Heart left ventricle (tissue), 16 donors: ENCODE results near the gene MYOZ3. TPM values are rescaled to one million over a fixed set of nuclear protein-coding genes. Genes with fewer than 3 reads are reported as not detected.

ENCODE experiments used
- ATAC-seq, 4 donors: fragments of 200-7000 bp; cut with Tn5 transposase; one replicate each; pipeline ENCODE4 v1.9.1; 2020 to 2022; ENCODE audit warnings: moderate library complexity in 4 of 4, mild to moderate bottlenecking in 3 of 4, moderate number of reproducible peaks in 1 of 4
- DNase-seq, 5 donors: peaks; one replicate each; pipeline ENCODE4 v3.0.0-alpha.2; 2020
- H3K27ac ChIP-seq, 12 donors: fragments of 200-600 bp; sonication (generic) in 4 of 12; one replicate each; pipeline versions ENCODE4 v1.5.0 to v1.8.0; 2016 to 2022; ENCODE audit warnings: mild to moderate bottlenecking in 2 of 12
- H3K27me3 ChIP-seq, 9 donors: fragments of 200-600 bp; sonication (generic) in 2 of 9; one replicate each; pipeline versions ENCODE4 v1.5.1 to v1.8.0; 2016 to 2022; ENCODE audit warnings: mild to moderate bottlenecking in 3 of 9
- H3K36me3 ChIP-seq, 9 donors: fragments of 200-600 bp; sonication (generic) in 2 of 9; one replicate each; pipeline versions ENCODE4 v1.5.0 to v1.8.0; 2018 to 2022; ENCODE audit warnings: mild to moderate bottlenecking in 2 of 9
- H3K4me1 ChIP-seq, 12 donors: fragments of 200-600 bp; sonication (generic) in 4 of 12; one replicate each; pipeline versions ENCODE4 v1.5.0 to v1.8.0; 2016 to 2022; ENCODE audit warnings: mild to moderate bottlenecking in 3 of 12
- H3K4me3 ChIP-seq, 12 donors: fragments of 200-600 bp; sonication (generic) in 4 of 12; one replicate each; pipeline versions ENCODE4 v1.5.0 to v1.8.0; 2017 to 2022; ENCODE audit warnings: mild to moderate bottlenecking in 9 of 12, moderate library complexity in 4 of 12
- H3K9me3 ChIP-seq, 12 donors: fragments of 200-600 bp; sonication (generic) in 4 of 12; one replicate each; pipeline versions ENCODE4 v1.5.0 to v1.8.0; 2016 to 2022; ENCODE audit warnings: mild to moderate bottlenecking in 1 of 12
- CTCF ChIP-seq, 12 donors: fragments of 200-600 bp; sonication (generic) in 4 of 12; IDR thresholded peaks; one replicate each; pipeline versions ENCODE4 v1.5.0 to v1.8.0; 2018 to 2022; ENCODE audit warnings: antibody characterized with exemption in 12 of 12, mild to moderate bottlenecking in 5 of 12
- POLR2A ChIP-seq, 2 donors: fragments of 450-650 bp; IDR thresholded peaks; one replicate each; pipeline ENCODE4 v1.6.1; 2017; ENCODE audit warnings: antibody characterized with exemption in 2 of 2, mild to moderate bottlenecking in 2 of 2, moderate library complexity in 2 of 2
- WGBS, 4 donors: extraction: QIAGEN DNeasy Blood & Tissue Kit in 2 of 4; methylation state at CpG; one replicate each; pipeline versions ENCODE4 v1.1.5 to v1.1.7; 2013 to 2018; 5-methylcytosine and 5-hydroxymethylcytosine counted together
- intact Hi-C, 10 donors: fragments of 100-400 bp; cut with DNase I; formaldehyde crosslinking; loops; one replicate each; pipeline versions ENCODE4 v1.11.1 to v1.14.2; 2022
- polyA plus RNA-seq, 2 donors: library from polyadenylated mRNA; stranded (reverse); fragments of 200-250 nt; gene quantifications; one replicate each; pipeline ENCODE4 v1.2.3, GENCODE V29; 2013
- total RNA-seq, 9 donors: library from RNA; depleted of rRNA in 2 of 9; stranded (reverse); fragments of >200 nt in 2 of 9; fragmentation: NEBNext Ultra II Directional in 3 of 9; extraction: Animal tissue kit (Norgen Biotek cat#: 25700) in 3 of 9; gene quantifications; one replicate each; pipeline versions ENCODE4 v1.1.0 to v1.2.4, GENCODE V29; 2016 to 2023
- donor health status: ischemic (EF 13 %, LVEDD 7.1; RV severe dilation, severe dysfunction).
- donor health status: healthy with polysubstance abuse.
- donor health status: DM: no; HTN: yes; CAD: no.
- donor health status: DM: no; HTN: no; CAD: no.
- donor health status: ischemic (EF 25% LVEDD 6.9; RV normal size, moderate dysfunction).
- donor health status: ischemic (EF 25% LVEDD 5.7; RV mildly dilated, moderate dysfunction).
- donor health status: healthy.
- donor health status: DM: yes; HTN: yes; CAD: no.
- donor health status: ischemic (EF 35%, LVEDD 5.7; RV mildly dilated, moderate dysfunction).
- donor health status: nonischemic (EF 11% LVEDD 7.7; RV severe dilation, severe dysfunction).
- donor health status: DM: yes; HTN: yes; CAD: no.
- donor health status: PGD.
- donor health status: ischemic (EF 29% LVEDD 5.4; RV normal size, mild dysfunction).
- donor health status: nonischemic (EF 23%, LVEDD 6.1; RV moderate dilation, normal function).

MYOZ3 gene
- total and polyA plus RNA-seq, 11 donors = 1.2 to 10.2 (median 4.6) TPM

- H3K27me3 ChIP-seq = no peaks in the 10 kb centered on the region
- intact Hi-C loops = loop anchor here in 8 of 10 donors (2.0 to 10.0 kb wide), 7 partner anchors 42 to 204 kb away; partner anchors contain the start of gene RBM22 (in 2 of the 8)
- no peak for ATAC-seq
- H3K36me3 ChIP-seq = peaks cover 0 to 3% (median 0%) of the 10 kb centered on the region in 9 donors
- 36 to 67% (median 53%) methylated on average over 3 of the region's 3 CpGs for WGBS, 4 donors
- DNase-seq = peak in 3 of 5 donors; percentile 17 to 37 (median 23)
- no peak overlapping the region for H3K4me3 ChIP-seq
- H3K27ac ChIP-seq = peak overlapping the region in 11 of 12 donors; percentile 72 to 96 (median 89)
- peaks cover 0 to 60% (median 35%) of the 10 kb centered on the region in 12 donors for H3K4me1 ChIP-seq
- no peaks in the 10 kb centered on the region for H3K9me3 ChIP-seq
- TF ChIP-seq CTCF (IDR thresholded peaks at IDR 0.05) (no peak), POLR2A (IDR thresholded peaks at IDR 0.05) (no peak)
These were observed 2.3 kb upstream of the MYOZ3 start for GRCh38 chr5:150658699-150659265.

GRCh38 chr5:150659360-150660107, 1.5 kb upstream of the MYOZ3 start:
- Histone ChIP-seq H3K4me3 (no peak overlapping the region), H3K36me3 (peaks cover 0 to 1% (median 0%) of the 10 kb centered on the region in 9 donors), H3K4me1 (peaks cover 0 to 60% (median 34%) of the 10 kb centered on the region in 12 donors), H3K9me3 (no peaks in the 10 kb centered on the region), H3K27ac (peak overlapping the region in 7 of 12 donors; percentile 80 to 96 (median 90)), H3K27me3 (no peaks in the 10 kb centered on the region)
- TF ChIP-seq POLR2A (IDR thresholded peaks at IDR 0.05) (no peak), CTCF (IDR thresholded peaks at IDR 0.05) (no peak)
- 78 to 89% (median 83%) methylated on average over 9 to 11 of the region's 11 CpGs for WGBS, 4 donors
- intact Hi-C loops = loop anchor here in 8 of 10 donors (2.0 to 10.0 kb wide), 7 partner anchors 41 to 205 kb away; partner anchors contain the start of gene RBM22 (in 2 of the 8)
- DNase-seq = peak in 4 of 5 donors; percentile 13 to 50 (median 28)
- ATAC-seq = no peak

GRCh38 chr5:150660108-150660831, 781 bp upstream of the MYOZ3 start:
- Histone ChIP-seq H3K27ac (peak overlapping the region in 8 of 12 donors; percentile 17 to 96 (median 36)), H3K27me3 (no peaks in the 10 kb centered on the region), H3K4me3 (no peak overlapping the region), H3K9me3 (no peaks in the 10 kb centered on the region), H3K4me1 (peaks cover 0 to 58% (median 33%) of the 10 kb centered on the region in 12 donors), H3K36me3 (no peaks in the 10 kb centered on the region)
- ATAC-seq = no peak
- WGBS, 4 donors = 44 to 54% (median 46%) methylated on average over 4 of the region's 4 CpGs
- no peak for TF ChIP-seq CTCF (IDR thresholded peaks at IDR 0.05)
- TF ChIP-seq POLR2A (IDR thresholded peaks at IDR 0.05) = no peak
- DNase-seq = no peak
- intact Hi-C loops = no loop called here
